HepG2 (cell line): ENCODE data around the gene UNC79. TPM values are rescaled to one million over a fixed set of nuclear protein-coding genes. Genes with fewer than 3 reads are reported as not detected.

Experiments
- ATAC-seq: fragments of 200-7000 bp; cut with Tn5 transposase; 3 replicates; pipeline ENCODE4 v1.9.1; 2020; ENCODE audit warnings: mild to moderate bottlenecking, moderate library complexity
- BruUV-seq: library from RNA; stranded (reverse); fragments of 400-500 nt; replicated peaks from 2 replicates; lab custom pipeline; 2021; lab: Mats Ljungman, UMichigan
- CTCF ChIA-PET: fragments of 300-600 bp; formaldehyde crosslinking; extraction: SDS; loops from one replicate; lab custom pipeline; 2021; ENCODE audit warnings: low total read pairs, inconsistent platforms, low intra/inter-chr PET ratio; lab: Yijun Ruan, JAX
- POLR2A ChIA-PET: fragments of 350-600 bp; sonication (Branson Sonifier 250); formaldehyde crosslinking; loops from one replicate; lab custom pipeline; 2020; ENCODE audit warnings: antibody characterized with exemption, inconsistent platforms; lab: Yijun Ruan, JAX
- DNase-seq: peaks from one replicate; pipeline ENCODE4 v3.0.0-alpha.2; 2015; ENCODE audit warnings: low spot score
- FAIRE-seq: peaks from 3 replicates; lab custom pipeline; 2011; peaks lifted over from hg19 to GRCh38; lab: Jason Lieb, UNC
- H2AFZ ChIP-seq: one replicate; pipeline ENCODE4 v1.6.1; 2011; ENCODE audit warnings: low read length, inconsistent platforms
- H3K27ac ChIP-seq: fragments of 300-600 bp; 3 replicates; pipeline ENCODE4 v1.8.0; 2011; ENCODE audit warnings: mixed run types, mild to moderate bottlenecking, mixed read lengths, low read length, inconsistent platforms; ENCODE audit not compliant: insufficient read depth; ENCODE audit errors: extremely low read length
- H3K27me3 ChIP-seq, 2 experiments: fragments of 200-600 bp in 1 of 2; 2 replicates in 1 of 2; 3 replicates in 1 of 2; pipeline versions ENCODE4 v1.6.0 to v1.8.0; 2011; ENCODE audit warnings: low read length in 2 of 2, mild to moderate bottlenecking in 2 of 2, moderate library complexity in 2 of 2, inconsistent platforms in 1 of 2; ENCODE audit not compliant: insufficient read depth in 2 of 2, control insufficient read depth in 1 of 2
- H3K36me3 ChIP-seq, 2 experiments: fragments of 200-600 bp in 1 of 2; replicated peaks in 1 of 2; 2 replicates in 1 of 2; 3 replicates in 1 of 2; pipeline versions ENCODE4 v1.5.1 to v1.8.0; 2011; ENCODE audit warnings: low read length in 2 of 2, inconsistent platforms in 1 of 2; ENCODE audit not compliant: insufficient read depth in 2 of 2, control insufficient read depth in 1 of 2
- H3K4me1 ChIP-seq: 2 replicates; pipeline ENCODE4 v1.5.1; 2012; ENCODE audit warnings: low read length, inconsistent platforms; ENCODE audit not compliant: insufficient read depth
- H3K4me2 ChIP-seq: 2 replicates; pipeline ENCODE4 v1.6.0; 2011; ENCODE audit warnings: low read depth, low read length, inconsistent platforms
- H3K4me3 ChIP-seq, 3 experiments: fragments of 200-600 bp in 1 of 3; sonication (generic), shearing (Covaris generic) in 1 of 3; replicated peaks in 1 of 3; 2 replicates each; pipeline ENCODE4 v1.5.1; 2011 to 2016; ENCODE audit warnings: low read length in 3 of 3, inconsistent platforms in 2 of 3, low read depth in 2 of 3, mild to moderate bottlenecking in 2 of 3, control low read depth in 1 of 3, mixed read lengths in 1 of 3; ENCODE audit not compliant: insufficient read depth in 1 of 3
- H3K79me2 ChIP-seq: one replicate; pipeline ENCODE4 v1.6.1; 2011; ENCODE audit warnings: low read length, inconsistent platforms; ENCODE audit not compliant: insufficient read depth
- H3K9ac ChIP-seq: 2 replicates; pipeline ENCODE4 v1.6.0; 2011; ENCODE audit warnings: mild to moderate bottlenecking, low read depth, low read length, inconsistent platforms; ENCODE audit not compliant: insufficient read depth
- H3K9me3 ChIP-seq: 2 replicates; pipeline ENCODE4 v1.5.1; 2012; ENCODE audit warnings: mild to moderate bottlenecking, low read length
- H4K20me1 ChIP-seq: 2 replicates; pipeline ENCODE4 v1.6.0; 2011; ENCODE audit warnings: inconsistent platforms, mild to moderate bottlenecking, low read length, moderate library complexity; ENCODE audit not compliant: insufficient read depth
- HMGA1 ChIP-seq: sonication (generic); formaldehyde crosslinking; conservative IDR thresholded peaks from 2 replicates; pipeline ENCODE4 v1.4.0; 2020; ENCODE audit warnings: missing genetic modification reagents
- IKZF4 ChIP-seq: sonication (generic); formaldehyde crosslinking; IDR thresholded peaks from 2 replicates; pipeline ENCODE4 v1.5.1; 2020; ENCODE audit warnings: borderline replicate concordance, mild to moderate bottlenecking, low read depth, missing genetic modification reagents; ENCODE audit errors: not compliant biosample characterization
- ZNF10 ChIP-seq: sonication (generic); formaldehyde crosslinking; IDR thresholded peaks from 2 replicates; pipeline ENCODE4 v1.4.0; 2020; ENCODE audit warnings: mild to moderate bottlenecking, low read depth, missing genetic modification reagents, borderline replicate concordance
- ZNF367 ChIP-seq: sonication (generic); formaldehyde crosslinking; IDR thresholded peaks from 2 replicates; pipeline ENCODE4 v1.4.0; 2020; ENCODE audit warnings: missing genetic modification reagents, borderline replicate concordance
- ZNF747 ChIP-seq: sonication (generic); formaldehyde crosslinking; IDR thresholded peaks from 2 replicates; pipeline ENCODE4 v1.8.1; 2023; ENCODE audit warnings: missing genetic modification reagents, mild to moderate bottlenecking, borderline replicate concordance
- in situ Hi-C: cut with HindIII; loops from 2 replicates; pipeline ENCODE4 v1.10.0; 2017; ENCODE audit warnings: low pct_unique_long_range_greater_than_20kb; ENCODE audit not compliant: extremely low pct_ligation_motif_present
- intact Hi-C: fragments of 100-400 bp; cut with micrococcal nuclease; formaldehyde crosslinking; loops from one replicate; pipeline ENCODE4 v1.10.0; 2022; ENCODE audit not compliant: unreplicated experiment
- polyA plus RNA-seq, 8 experiments: library from polyadenylated mRNA; depleted of rRNA in 3 of 8; stranded (reverse) in 7 of 8; unstranded in 1 of 8; fragments of >200 nt; fragmentation: Illumina TruSeq in 4 of 8; extraction: Trizol in 4 of 8; gene quantifications; 2 replicates each; pipeline versions ENCODE4 v1.2.1 to v1.2.3, GENCODE V29; 2011 to 2016; ENCODE audit warnings: low read depth in 4 of 8, missing spikeins in 1 of 8, mixed read lengths in 1 of 8; ENCODE audit not compliant: insufficient read depth in 1 of 8
- total RNA-seq, 5 experiments: library from RNA; depleted of rRNA; stranded (reverse); fragments of >200 nt; fragmentation: Illumina TruSeq; extraction: Trizol; gene quantifications; 2 replicates each; pipeline ENCODE4 v1.2.3, GENCODE V29; 2016; ENCODE audit warnings: low read depth in 1 of 5
- TF ChIP-seq, protein P1 (sequence below): IDR thresholded peaks from 2 replicates; pipeline ENCODE4 v1.6.1; 2012; ENCODE audit warnings: low read depth, low read length, improper control_type of control experiment
- TF ChIP-seq, protein P2 (sequence below): sonication (generic); formaldehyde crosslinking; IDR thresholded peaks from 2 replicates; pipeline ENCODE4 v1.8.0; 2022; ENCODE audit warnings: mild to moderate bottlenecking, missing genetic modification reagents, borderline replicate concordance
- TF ChIP-seq, protein P3 (sequence below): sonication (generic); formaldehyde crosslinking; IDR thresholded peaks from 2 replicates; pipeline ENCODE4 v1.9.0; 2021; ENCODE audit warnings: missing genetic modification reagents, borderline replicate concordance
- TF ChIP-seq, protein P4 (sequence below): IDR thresholded peaks from 2 replicates; pipeline ENCODE4 v1.6.1; 2016; ENCODE audit warnings: control low read depth
- TF ChIP-seq, protein P5 (sequence below): sonication (generic); formaldehyde crosslinking; IDR thresholded peaks from 2 replicates; pipeline ENCODE4 v1.4.0; 2020; ENCODE audit warnings: missing genetic modification reagents

UNC79 gene
- total and polyA plus RNA-seq, 2 of the 13 experiments (the other 11 are each of a cell fraction or from before 2014, with no cell fraction given) = under 0.01 TPM; not detected in 1

DNA sequence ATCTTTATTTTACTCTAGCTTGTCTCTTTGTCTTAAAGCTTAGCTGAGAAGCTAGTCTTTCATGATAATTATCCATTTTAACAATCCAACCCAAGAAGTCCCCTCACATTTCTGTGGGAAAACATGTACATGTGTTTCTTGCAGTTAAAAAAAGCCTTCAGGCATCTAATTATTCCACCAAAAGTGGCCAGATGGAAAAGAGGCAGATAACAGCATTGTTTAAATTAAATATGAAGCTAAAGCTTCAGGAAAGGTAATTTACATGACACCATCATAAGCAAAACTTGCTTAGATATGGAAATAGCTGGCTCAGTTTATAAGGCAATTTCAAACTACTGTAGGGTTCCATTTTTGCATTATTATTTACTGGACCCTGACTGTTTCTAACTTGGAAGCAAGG, 175.4 kb downstream of the UNC79 start:
- H3K27ac ChIP-seq = no peak overlapping the region
- DNase-seq (no peak), FAIRE-seq (no peak), ATAC-seq (no peak)
- no TSS peak for BruUV-seq
- ChIA-PET POLR2A (no interaction called here), CTCF (no interaction called here)
- H4K20me1 ChIP-seq = no peaks in the 10 kb centered on the region
- peaks cover 0 to 3% of the 10 kb centered on the region in 2 experiments; a peak in 2 of 5 replicates for H3K27me3 ChIP-seq
- H3K4me1 ChIP-seq = no peaks in the 10 kb centered on the region
- H3K9me3 ChIP-seq = no peaks in the 10 kb centered on the region
- no peaks in the 10 kb centered on the region for H3K79me2 ChIP-seq
- H3K4me2 ChIP-seq = no peak overlapping the region
- no peak overlapping the region for H3K9ac ChIP-seq
- no peaks in the 10 kb centered on the region for H3K36me3 ChIP-seq
- H2AFZ ChIP-seq = no peak overlapping the region
- intact Hi-C loops = no loop called here
- in situ Hi-C loops = no loop called here
- no peak overlapping the region for H3K4me3 ChIP-seq
- TF ChIP-seq, protein P1, sequence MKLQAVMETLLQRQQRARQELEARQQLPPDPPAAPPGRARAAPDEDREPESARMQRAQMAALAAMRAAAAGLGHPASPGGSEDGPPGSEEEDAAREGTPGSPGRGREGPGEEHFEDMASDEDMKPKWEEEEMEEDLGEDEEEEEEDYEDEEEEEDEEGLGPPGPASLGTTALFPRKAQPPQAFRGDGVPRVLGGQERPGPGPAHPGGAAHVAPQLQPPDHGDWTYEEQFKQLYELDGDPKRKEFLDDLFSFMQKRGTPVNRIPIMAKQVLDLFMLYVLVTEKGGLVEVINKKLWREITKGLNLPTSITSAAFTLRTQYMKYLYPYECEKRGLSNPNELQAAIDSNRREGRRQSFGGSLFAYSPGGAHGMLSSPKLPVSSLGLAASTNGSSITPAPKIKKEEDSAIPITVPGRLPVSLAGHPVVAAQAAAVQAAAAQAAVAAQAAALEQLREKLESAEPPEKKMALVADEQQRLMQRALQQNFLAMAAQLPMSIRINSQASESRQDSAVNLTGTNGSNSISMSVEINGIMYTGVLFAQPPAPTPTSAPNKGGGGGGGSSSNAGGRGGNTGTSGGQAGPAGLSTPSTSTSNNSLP = no peak
- TF ChIP-seq ZNF367 (no peak), IKZF4 (CRISPR knock-in tag) (no peak), ZNF747 (CRISPR knock-in tag) (no peak), HMGA1 (CRISPR knock-in tag) (no peak), ZNF10 (no peak)
- TF ChIP-seq, protein P2, sequence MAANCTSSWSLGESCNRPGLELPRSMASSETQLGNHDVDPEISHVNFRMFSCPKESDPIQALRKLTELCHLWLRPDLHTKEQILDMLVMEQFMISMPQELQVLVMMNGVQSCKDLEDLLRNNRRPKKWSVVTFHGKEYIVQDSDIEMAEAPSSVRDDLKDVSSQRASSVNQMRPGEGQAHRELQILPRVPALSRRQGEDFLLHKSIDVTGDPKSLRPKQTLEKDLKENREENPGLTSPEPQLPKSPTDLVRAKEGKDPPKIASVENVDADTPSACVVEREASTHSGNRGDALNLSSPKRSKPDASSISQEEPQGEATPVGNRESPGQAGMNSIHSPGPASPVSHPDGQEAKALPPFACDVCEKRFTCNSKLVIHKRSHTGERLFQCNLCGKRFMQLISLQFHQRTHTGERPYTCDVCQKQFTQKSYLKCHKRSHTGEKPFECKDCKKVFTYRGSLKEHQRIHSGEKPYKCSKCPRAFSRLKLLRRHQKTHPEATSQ = no peak
- TF ChIP-seq, protein P3, sequence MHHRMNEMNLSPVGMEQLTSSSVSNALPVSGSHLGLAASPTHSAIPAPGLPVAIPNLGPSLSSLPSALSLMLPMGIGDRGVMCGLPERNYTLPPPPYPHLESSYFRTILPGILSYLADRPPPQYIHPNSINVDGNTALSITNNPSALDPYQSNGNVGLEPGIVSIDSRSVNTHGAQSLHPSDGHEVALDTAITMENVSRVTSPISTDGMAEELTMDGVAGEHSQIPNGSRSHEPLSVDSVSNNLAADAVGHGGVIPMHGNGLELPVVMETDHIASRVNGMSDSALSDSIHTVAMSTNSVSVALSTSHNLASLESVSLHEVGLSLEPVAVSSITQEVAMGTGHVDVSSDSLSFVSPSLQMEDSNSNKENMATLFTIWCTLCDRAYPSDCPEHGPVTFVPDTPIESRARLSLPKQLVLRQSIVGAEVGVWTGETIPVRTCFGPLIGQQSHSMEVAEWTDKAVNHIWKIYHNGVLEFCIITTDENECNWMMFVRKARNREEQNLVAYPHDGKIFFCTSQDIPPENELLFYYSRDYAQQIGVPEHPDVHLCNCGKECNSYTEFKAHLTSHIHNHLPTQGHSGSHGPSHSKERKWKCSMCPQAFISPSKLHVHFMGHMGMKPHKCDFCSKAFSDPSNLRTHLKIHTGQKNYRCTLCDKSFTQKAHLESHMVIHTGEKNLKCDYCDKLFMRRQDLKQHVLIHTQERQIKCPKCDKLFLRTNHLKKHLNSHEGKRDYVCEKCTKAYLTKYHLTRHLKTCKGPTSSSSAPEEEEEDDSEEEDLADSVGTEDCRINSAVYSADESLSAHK = no peak
- TF ChIP-seq, protein P4, sequence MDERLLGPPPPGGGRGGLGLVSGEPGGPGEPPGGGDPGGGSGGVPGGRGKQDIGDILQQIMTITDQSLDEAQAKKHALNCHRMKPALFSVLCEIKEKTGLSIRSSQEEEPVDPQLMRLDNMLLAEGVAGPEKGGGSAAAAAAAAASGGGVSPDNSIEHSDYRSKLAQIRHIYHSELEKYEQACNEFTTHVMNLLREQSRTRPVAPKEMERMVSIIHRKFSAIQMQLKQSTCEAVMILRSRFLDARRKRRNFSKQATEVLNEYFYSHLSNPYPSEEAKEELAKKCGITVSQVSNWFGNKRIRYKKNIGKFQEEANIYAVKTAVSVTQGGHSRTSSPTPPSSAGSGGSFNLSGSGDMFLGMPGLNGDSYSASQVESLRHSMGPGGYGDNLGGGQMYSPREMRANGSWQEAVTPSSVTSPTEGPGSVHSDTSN = no peak
- TF ChIP-seq, protein P5, sequence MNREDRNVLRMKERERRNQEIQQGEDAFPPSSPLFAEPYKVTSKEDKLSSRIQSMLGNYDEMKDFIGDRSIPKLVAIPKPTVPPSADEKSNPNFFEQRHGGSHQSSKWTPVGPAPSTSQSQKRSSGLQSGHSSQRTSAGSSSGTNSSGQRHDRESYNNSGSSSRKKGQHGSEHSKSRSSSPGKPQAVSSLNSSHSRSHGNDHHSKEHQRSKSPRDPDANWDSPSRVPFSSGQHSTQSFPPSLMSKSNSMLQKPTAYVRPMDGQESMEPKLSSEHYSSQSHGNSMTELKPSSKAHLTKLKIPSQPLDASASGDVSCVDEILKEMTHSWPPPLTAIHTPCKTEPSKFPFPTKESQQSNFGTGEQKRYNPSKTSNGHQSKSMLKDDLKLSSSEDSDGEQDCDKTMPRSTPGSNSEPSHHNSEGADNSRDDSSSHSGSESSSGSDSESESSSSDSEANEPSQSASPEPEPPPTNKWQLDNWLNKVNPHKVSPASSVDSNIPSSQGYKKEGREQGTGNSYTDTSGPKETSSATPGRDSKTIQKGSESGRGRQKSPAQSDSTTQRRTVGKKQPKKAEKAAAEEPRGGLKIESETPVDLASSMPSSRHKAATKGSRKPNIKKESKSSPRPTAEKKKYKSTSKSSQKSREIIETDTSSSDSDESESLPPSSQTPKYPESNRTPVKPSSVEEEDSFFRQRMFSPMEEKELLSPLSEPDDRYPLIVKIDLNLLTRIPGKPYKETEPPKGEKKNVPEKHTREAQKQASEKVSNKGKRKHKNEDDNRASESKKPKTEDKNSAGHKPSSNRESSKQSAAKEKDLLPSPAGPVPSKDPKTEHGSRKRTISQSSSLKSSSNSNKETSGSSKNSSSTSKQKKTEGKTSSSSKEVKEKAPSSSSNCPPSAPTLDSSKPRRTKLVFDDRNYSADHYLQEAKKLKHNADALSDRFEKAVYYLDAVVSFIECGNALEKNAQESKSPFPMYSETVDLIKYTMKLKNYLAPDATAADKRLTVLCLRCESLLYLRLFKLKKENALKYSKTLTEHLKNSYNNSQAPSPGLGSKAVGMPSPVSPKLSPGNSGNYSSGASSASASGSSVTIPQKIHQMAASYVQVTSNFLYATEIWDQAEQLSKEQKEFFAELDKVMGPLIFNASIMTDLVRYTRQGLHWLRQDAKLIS (CRISPR knock-in tag) = no peak
